ENCODE measurements around the gene ME2. TPM values are rescaled to one million over a fixed set of nuclear protein-coding genes. Genes with fewer than 3 reads are reported as not detected.

The ME2 gene
- total RNA-seq: 39.5 and 42.4 TPM in 2 replicates

GRCh38 chr18:50878345-50879301, at the start of gene ME2:
ME2 (plus strand) TSS chr18:50879118; CDS start chr18:50895821, 16,703 bp downstream.

GRCh38 chr18:50967714-50968661, 89.1 kb downstream of the ME2 start, which contains the start of gene ELAC1:
ELAC1 (plus strand) TSS chr18:50968040; CDS start chr18:50974405, 6,365 bp downstream.

Other genes starting within 250 kb of the ME2 start
- 0.30 TPM in 1 of 2 replicates, not detected in the other for gene MRO, start 59.1 kb upstream of the ME2 start, total RNA-seq
- gene ELAC1, start 88.9 kb downstream of the ME2 start, total RNA-seq: 6.6 and 7.4 TPM in 2 replicates
- gene SMAD4, start 151.1 kb downstream of the ME2 start, total RNA-seq: 64.9 and 69.7 TPM in 2 replicates

Measured in bronchus fibroblast of lung (primary cell).